H9 (cell line): ENCODE measurements around the gene ROBO2. TPM values are rescaled to one million over a fixed set of nuclear protein-coding genes. Genes with fewer than 3 reads are reported as not detected.

Experiments
- DNase-seq: peaks from one replicate; pipeline ENCODE4 v3.0.0-alpha.2; 2017
- H2AFZ ChIP-seq: one replicate; pipeline ENCODE4 v1.6.1; 2013; ENCODE audit warnings: mild to moderate bottlenecking, low read length, control low read depth, moderate library complexity
- H2AK5ac ChIP-seq: 2 replicates; pipeline ENCODE4 v1.6.1; 2013; ENCODE audit warnings: low read length, control low read depth, mixed read lengths; ENCODE audit not compliant: insufficient read length
- H2BK120ac ChIP-seq: one replicate; pipeline ENCODE4 v1.6.1; 2013; ENCODE audit warnings: low read depth, mild to moderate bottlenecking, low read length, control low read depth, inconsistent platforms; ENCODE audit not compliant: poor library complexity, severe bottlenecking
- H2BK12ac ChIP-seq: 2 replicates; pipeline ENCODE4 v1.6.1; 2013; ENCODE audit warnings: low read length, control low read depth, mixed read lengths, low read depth; ENCODE audit not compliant: insufficient read length
- H2BK15ac ChIP-seq: 2 replicates; pipeline ENCODE4 v1.6.1; 2013; ENCODE audit warnings: low read depth, low read length, control low read depth
- H2BK20ac ChIP-seq: one replicate; pipeline ENCODE4 v1.6.1; 2013; ENCODE audit warnings: low read depth, mild to moderate bottlenecking, low read length, control low read depth, inconsistent platforms; ENCODE audit not compliant: poor library complexity, severe bottlenecking
- H2BK5ac ChIP-seq: 2 replicates; pipeline ENCODE4 v1.6.1; 2013; ENCODE audit warnings: low read length, control low read depth, mixed read lengths; ENCODE audit not compliant: insufficient read length
- H3K14ac ChIP-seq: 2 replicates; pipeline ENCODE4 v1.6.1; 2013; ENCODE audit warnings: low read length, control low read depth; ENCODE audit not compliant: insufficient read depth
- H3K18ac ChIP-seq: 2 replicates; pipeline ENCODE4 v1.6.1; 2013; ENCODE audit warnings: low read depth, mild to moderate bottlenecking, mixed read lengths, low read length, control low read depth; ENCODE audit not compliant: insufficient read length
- H3K23ac ChIP-seq: 2 replicates; pipeline ENCODE4 v1.6.1; 2013; ENCODE audit warnings: low read length, control low read depth, mixed read lengths, low read depth; ENCODE audit not compliant: insufficient read length
- H3K23me2 ChIP-seq: 2 replicates; pipeline ENCODE4 v1.6.1; 2013; ENCODE audit warnings: low read depth, mild to moderate bottlenecking, mixed read lengths, low read length, control low read depth; ENCODE audit not compliant: insufficient read length, poor library complexity, severe bottlenecking
- H3K27ac ChIP-seq: 2 replicates; pipeline ENCODE4 v1.5.1; 2013; ENCODE audit warnings: low read length, control low read depth, mixed read lengths, low read depth; ENCODE audit not compliant: insufficient read length
- H3K27me3 ChIP-seq: 2 replicates; pipeline ENCODE4 v1.6.1; 2013; ENCODE audit warnings: low read length, control low read depth, inconsistent platforms; ENCODE audit not compliant: insufficient read depth
- H3K4ac ChIP-seq: 2 replicates; pipeline ENCODE4 v1.6.1; 2013; ENCODE audit warnings: low read depth, mild to moderate bottlenecking, control low read depth, inconsistent platforms, low read length, moderate library complexity
- H3K4me1 ChIP-seq: 2 replicates; pipeline ENCODE4 v1.6.1; 2013; ENCODE audit warnings: low read length, control low read depth, inconsistent platforms; ENCODE audit not compliant: insufficient read depth
- H3K4me2 ChIP-seq: 2 replicates; pipeline ENCODE4 v1.6.1; 2013; ENCODE audit warnings: low read length, control low read depth, mixed read lengths; ENCODE audit not compliant: insufficient read length, insufficient read depth
- H3K56ac ChIP-seq: 2 replicates; pipeline ENCODE4 v1.6.1; 2013; ENCODE audit warnings: low read depth, mild to moderate bottlenecking, mixed read lengths, low read length, control low read depth; ENCODE audit not compliant: insufficient read length
- H3K79me1 ChIP-seq: 2 replicates; pipeline ENCODE4 v1.6.1; 2013; ENCODE audit warnings: low read depth, mild to moderate bottlenecking, moderate library complexity, low read length, control low read depth, inconsistent platforms; ENCODE audit not compliant: insufficient read depth, poor library complexity, severe bottlenecking
- H3K79me2 ChIP-seq: 2 replicates; pipeline ENCODE4 v1.6.1; 2013; ENCODE audit warnings: low read length, control low read depth, inconsistent platforms; ENCODE audit not compliant: insufficient read depth
- H3K9ac ChIP-seq: 2 replicates; pipeline ENCODE4 v1.6.1; 2013; ENCODE audit warnings: low read length, control low read depth, mixed read lengths; ENCODE audit not compliant: insufficient read length; ENCODE audit errors: extremely low read depth
- H3K9me3 ChIP-seq: one replicate; pipeline ENCODE4 v1.6.1; 2013; ENCODE audit warnings: low read depth, low read length, inconsistent platforms; ENCODE audit not compliant: control insufficient read depth
- H3T11ph ChIP-seq: one replicate; pipeline ENCODE4 v1.6.1; 2013; ENCODE audit warnings: mild to moderate bottlenecking, low read length, control low read depth, inconsistent platforms
- H4K20me1 ChIP-seq: one replicate; pipeline ENCODE4 v1.6.1; 2013; ENCODE audit not compliant: control insufficient read depth, insufficient read length, insufficient read depth
- H4K5ac ChIP-seq: 2 replicates; pipeline ENCODE4 v1.6.1; 2013; ENCODE audit warnings: low read depth, mild to moderate bottlenecking, mixed read lengths, low read length, control low read depth; ENCODE audit not compliant: insufficient read length
- H4K8ac ChIP-seq: replicated peaks from 2 replicates; pipeline ENCODE4 v1.6.1; 2013; ENCODE audit warnings: low read length, control low read depth, mixed read lengths, low read depth; ENCODE audit not compliant: insufficient read length
- H4K91ac ChIP-seq: 2 replicates; pipeline ENCODE4 v1.6.1; 2013; ENCODE audit warnings: low read depth, mild to moderate bottlenecking, moderate library complexity, mixed read lengths, low read length, control low read depth; ENCODE audit not compliant: insufficient read length
- H3K27ac Mint-ChIP-seq, 3 experiments: 2 replicates in 2 of 3; 3 replicates in 1 of 3; pipeline ENCODE4 v1.8.0; 2020 to 2021; ENCODE audit warnings: mixed read lengths in 3 of 3, mild to moderate bottlenecking in 1 of 3, moderate library complexity in 1 of 3
- H3K27me3 Mint-ChIP-seq: 2 replicates; pipeline ENCODE4 v1.8.0; 2021; ENCODE audit warnings: low read depth, mild to moderate bottlenecking, moderate library complexity, mixed read lengths
- H3K36me3 Mint-ChIP-seq, 3 experiments: 2 replicates in 2 of 3; 3 replicates in 1 of 3; pipeline ENCODE4 v1.8.0; 2020 to 2021; ENCODE audit warnings: low read depth in 3 of 3, mixed read lengths in 3 of 3; ENCODE audit not compliant: insufficient read depth in 1 of 3
- H3K4me1 Mint-ChIP-seq, 2 experiments: 2 replicates each; pipeline ENCODE4 v1.8.0; 2020; ENCODE audit warnings: mixed read lengths in 2 of 2
- H3K4me3 Mint-ChIP-seq, 2 experiments: 2 replicates in 1 of 2; 3 replicates in 1 of 2; pipeline ENCODE4 v1.8.0; 2020 to 2021; ENCODE audit warnings: mild to moderate bottlenecking in 2 of 2, mixed read lengths in 2 of 2, moderate library complexity in 1 of 2
- H3K9me3 Mint-ChIP-seq, 2 experiments: 2 replicates in 1 of 2; 3 replicates in 1 of 2; pipeline ENCODE4 v1.8.0; 2020; ENCODE audit warnings: mild to moderate bottlenecking in 2 of 2, mixed read lengths in 2 of 2, moderate library complexity in 1 of 2
- WGBS: extraction: QIAGEN DNeasy Blood & Tissue Kit; methylation state at CpG from one replicate; pipeline ENCODE4 v1.1.7; 2013; ENCODE audit warnings: missing lambda C conversion rate, low lambda C conversion rate, mixed read lengths; ENCODE audit not compliant: insufficient read length; ENCODE audit errors: extremely low coverage; 5-methylcytosine and 5-hydroxymethylcytosine counted together
- total RNA-seq: library from RNA; stranded (reverse); gene quantifications from 2 replicates; pipeline ENCODE4 v1.2.1, GENCODE V29; 2021
- TF ChIP-seq, protein P1 (sequence below): fragments of 200-600 bp; sonication (generic); conservative IDR thresholded peaks from 3 replicates; pipeline ENCODE4 v1.8.0; 2021; ENCODE audit warnings: antibody characterized with exemption, mild to moderate bottlenecking

The ROBO2 gene
- total RNA-seq, 1 experiment from 2014 or later: 2.3 TPM

DNA sequence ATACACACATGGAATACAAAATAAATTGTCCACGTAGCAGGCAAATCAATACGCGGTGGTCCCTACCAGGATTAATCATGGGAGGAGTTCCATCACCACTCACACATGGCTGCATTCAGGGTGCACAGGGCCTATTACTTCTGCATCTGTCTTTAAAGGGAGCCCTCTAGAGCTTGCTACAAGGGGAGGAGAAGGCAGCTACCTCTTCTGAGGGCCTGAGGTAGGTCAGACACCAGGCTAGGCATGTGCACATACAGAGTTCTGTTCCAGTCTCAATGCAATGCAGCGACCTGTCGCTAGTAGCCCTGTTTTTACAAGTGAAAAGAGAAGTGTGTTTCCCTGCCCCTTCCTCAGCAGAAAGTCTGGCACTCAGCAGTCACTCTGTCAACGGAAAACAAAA is 102.7 kb downstream of the ROBO2 start:
- peaks cover 20 to 28% of the 10 kb centered on the region in 2 experiments for H3K4me1 Mint-ChIP-seq
- Histone ChIP-seq H4K91ac (no peak overlapping the region), H2BK15ac (no peak overlapping the region), H3K14ac (no peak overlapping the region), H2AK5ac (no peak overlapping the region), H3K4ac (no peak overlapping the region), H4K20me1 (no peaks in the 10 kb centered on the region), H3K27ac (no peak overlapping the region), H2BK20ac (no peak overlapping the region), H3K9ac (no peak overlapping the region), H4K8ac (no peak overlapping the region), H2BK12ac (no peak overlapping the region), H3T11ph (no peak overlapping the region), H3K18ac (no peak overlapping the region), H3K79me1 (no peaks in the 10 kb centered on the region), H3K27me3 (no peaks in the 10 kb centered on the region), H4K5ac (no peak overlapping the region), H3K23me2 (no peaks in the 10 kb centered on the region), H3K4me2 (no peak overlapping the region), H3K56ac (no peak overlapping the region), H3K9me3 (no peaks in the 10 kb centered on the region), H2BK5ac (no peak overlapping the region), H2BK120ac (no peak overlapping the region), H3K4me1 (peaks cover 8% of the 10 kb centered on the region; the same call in 1 of the 2 replicates), H3K79me2 (no peaks in the 10 kb centered on the region), H2AFZ (no peak overlapping the region), H3K23ac (no peak overlapping the region)
- WGBS: no CpG with 5 or more reads among the region's 6 CpGs
- no peaks in the 10 kb centered on the region for H3K27me3 Mint-ChIP-seq
- H3K9me3 Mint-ChIP-seq: no peaks in the 10 kb centered on the region
- TF ChIP-seq, protein P1, sequence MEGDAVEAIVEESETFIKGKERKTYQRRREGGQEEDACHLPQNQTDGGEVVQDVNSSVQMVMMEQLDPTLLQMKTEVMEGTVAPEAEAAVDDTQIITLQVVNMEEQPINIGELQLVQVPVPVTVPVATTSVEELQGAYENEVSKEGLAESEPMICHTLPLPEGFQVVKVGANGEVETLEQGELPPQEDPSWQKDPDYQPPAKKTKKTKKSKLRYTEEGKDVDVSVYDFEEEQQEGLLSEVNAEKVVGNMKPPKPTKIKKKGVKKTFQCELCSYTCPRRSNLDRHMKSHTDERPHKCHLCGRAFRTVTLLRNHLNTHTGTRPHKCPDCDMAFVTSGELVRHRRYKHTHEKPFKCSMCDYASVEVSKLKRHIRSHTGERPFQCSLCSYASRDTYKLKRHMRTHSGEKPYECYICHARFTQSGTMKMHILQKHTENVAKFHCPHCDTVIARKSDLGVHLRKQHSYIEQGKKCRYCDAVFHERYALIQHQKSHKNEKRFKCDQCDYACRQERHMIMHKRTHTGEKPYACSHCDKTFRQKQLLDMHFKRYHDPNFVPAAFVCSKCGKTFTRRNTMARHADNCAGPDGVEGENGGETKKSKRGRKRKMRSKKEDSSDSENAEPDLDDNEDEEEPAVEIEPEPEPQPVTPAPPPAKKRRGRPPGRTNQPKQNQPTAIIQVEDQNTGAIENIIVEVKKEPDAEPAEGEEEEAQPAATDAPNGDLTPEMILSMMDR: no peak; the same call in 2 of the 3 replicates
- no peaks in the 10 kb centered on the region for H3K36me3 Mint-ChIP-seq
- peak overlapping the region; percentile 3 to 78 (median 24); a peak in 3 of 7 replicates for H3K27ac Mint-ChIP-seq
- no peak for DNase-seq
- no peak overlapping the region for H3K4me3 Mint-ChIP-seq
